Heart left ventricle (tissue), 13 donors: ENCODE measurements around the gene TFEC.

ENCODE experiments used
- CTCF ChIP-seq, 12 donors: fragments of 200-600 bp; sonication (generic) in 4 of 12; IDR thresholded peaks; one replicate each; pipeline versions ENCODE4 v1.5.0 to v1.8.0; 2018 to 2022; ENCODE audit warnings: antibody characterized with exemption in 12 of 12, mild to moderate bottlenecking in 5 of 12
- POLR2A ChIP-seq, 2 donors: fragments of 450-650 bp; IDR thresholded peaks; one replicate each; pipeline ENCODE4 v1.6.1; 2017; ENCODE audit warnings: antibody characterized with exemption in 2 of 2, mild to moderate bottlenecking in 2 of 2, moderate library complexity in 2 of 2
- donor health status: ischemic (EF 13 %, LVEDD 7.1; RV severe dilation, severe dysfunction).
- donor health status: DM: no; HTN: yes; CAD: no.
- donor health status: DM: no; HTN: no; CAD: no.
- donor health status: ischemic (EF 25% LVEDD 6.9; RV normal size, moderate dysfunction).
- donor health status: ischemic (EF 25% LVEDD 5.7; RV mildly dilated, moderate dysfunction).
- donor health status: ischemic (EF 35%, LVEDD 5.7; RV mildly dilated, moderate dysfunction).
- donor health status: nonischemic (EF 11% LVEDD 7.7; RV severe dilation, severe dysfunction).
- donor health status: DM: yes; HTN: yes; CAD: no.
- donor health status: PGD.
- donor health status: ischemic (EF 29% LVEDD 5.4; RV normal size, mild dysfunction).
- donor health status: nonischemic (EF 23%, LVEDD 6.1; RV moderate dilation, normal function).

- no peak for TF ChIP-seq CTCF (IDR thresholded peaks at IDR 0.05)
- no peak for TF ChIP-seq POLR2A (IDR thresholded peaks at IDR 0.05)
These were observed 50.4 kb downstream of the TFEC start for GRCh38 chr7:115980159-115980558.
